Activated CD4-positive, alpha-beta T cell treated with anti-CD3 and anti-CD28 coated beads, Interleukin-2, amount 50 U/mL, for 1 hour (primary cell): Measurements from ENCODE around the gene GPR137C.
"Not testable (repeated sequence)": the region's sequence is repeated elsewhere in the genome, so short reads cannot be mapped to it uniquely, and the experiment has no call there.

Experiments used
- DNase-seq: peaks from one replicate; pipeline ENCODE4 v3.0.0-alpha.2; 2020

GPR137C gene

GRCh38 chr14:52568454-52568853, 15.8 kb downstream of the GPR137C start:
- not testable (repeated sequence) for DNase-seq

GRCh38 chr14:52575858-52576257, 23.2 kb downstream of the GPR137C start:
- no peak for DNase-seq

GRCh38 chr14:52583544-52583943, 30.9 kb downstream of the GPR137C start:
- no peak for DNase-seq

- no peak for DNase-seq
Observed at GRCh38 chr14:52589646-52590045, 37.0 kb downstream of the GPR137C start.

- DNase-seq: no peak
Observed at GRCh38 chr14:52590318-52590717, 37.7 kb downstream of the GPR137C start.

GRCh38 chr14:52596320-52596719, 43.7 kb downstream of the GPR137C start:
- DNase-seq: no peak

GRCh38 chr14:52596861-52597260, 44.2 kb downstream of the GPR137C start:
- no peak for DNase-seq

GRCh38 chr14:52598568-52598967, 45.9 kb downstream of the GPR137C start:
- no peak for DNase-seq

- DNase-seq: no peak
Observed at GRCh38 chr14:52599974-52600373, 47.3 kb downstream of the GPR137C start.

- no peak for DNase-seq
Observed at GRCh38 chr14:52602131-52602530, 49.5 kb downstream of the GPR137C start.

- DNase-seq: no peak
Observed at GRCh38 chr14:52607061-52607460, 54.4 kb downstream of the GPR137C start.

GRCh38 chr14:52609445-52610044, 56.9 kb downstream of the GPR137C start:
- DNase-seq: no peak

GRCh38 chr14:52610187-52610586, 57.6 kb downstream of the GPR137C start:
- no peak for DNase-seq

GRCh38 chr14:52618602-52619001, 66.0 kb downstream of the GPR137C start:
- no peak for DNase-seq

- no peak for DNase-seq
Observed at GRCh38 chr14:52619687-52620086, 67.1 kb downstream of the GPR137C start.

- no peak for DNase-seq
Observed at GRCh38 chr14:52640137-52640536, 87.5 kb downstream of the GPR137C start.

GRCh38 chr14:52641745-52642144, 89.1 kb downstream of the GPR137C start:
- no peak for DNase-seq

GRCh38 chr14:52649511-52649910, 96.9 kb downstream of the GPR137C start:
- no peak for DNase-seq

- no peak for DNase-seq
Observed at GRCh38 chr14:52650774-52651173, 98.1 kb downstream of the GPR137C start.

GRCh38 chr14:52656905-52657304, 104.3 kb downstream of the GPR137C start:
- DNase-seq: no peak

- no peak for DNase-seq
Observed at GRCh38 chr14:52660325-52660724, 107.7 kb downstream of the GPR137C start.

GRCh38 chr14:52660832-52661231, 108.2 kb downstream of the GPR137C start:
- DNase-seq: no peak

- DNase-seq: no peak
Observed at GRCh38 chr14:52661314-52661713, 108.7 kb downstream of the GPR137C start.

GRCh38 chr14:52663850-52664249, 111.2 kb downstream of the GPR137C start:
- DNase-seq: no peak

- no peak for DNase-seq
Observed at GRCh38 chr14:52678591-52678990, 126.0 kb downstream of the GPR137C start.
